Gastroesophageal sphincter (tissue), 3 donors: Measurements from ENCODE around the gene PPP1R1A.

Experiments
- POLR2A ChIP-seq, 2 donors: fragments of 450-650 bp; IDR thresholded peaks; one replicate each; pipeline ENCODE4 v1.6.1; 2017; ENCODE audit warnings: antibody characterized with exemption in 2 of 2, mild to moderate bottlenecking in 2 of 2, moderate library complexity in 1 of 2
- TF ChIP-seq, protein P1 (sequence below), 4 experiments: fragments of 200-600 bp in 2 of 4; fragments of 450-650 bp in 2 of 4; sonication (generic) in 1 of 4; IDR thresholded peaks; one replicate each; pipeline ENCODE4 v1.5.1; 2017 to 2019; ENCODE audit warnings: antibody characterized with exemption in 4 of 4, mild to moderate bottlenecking in 2 of 4, moderate library complexity in 2 of 4

- TF ChIP-seq, protein P1, sequence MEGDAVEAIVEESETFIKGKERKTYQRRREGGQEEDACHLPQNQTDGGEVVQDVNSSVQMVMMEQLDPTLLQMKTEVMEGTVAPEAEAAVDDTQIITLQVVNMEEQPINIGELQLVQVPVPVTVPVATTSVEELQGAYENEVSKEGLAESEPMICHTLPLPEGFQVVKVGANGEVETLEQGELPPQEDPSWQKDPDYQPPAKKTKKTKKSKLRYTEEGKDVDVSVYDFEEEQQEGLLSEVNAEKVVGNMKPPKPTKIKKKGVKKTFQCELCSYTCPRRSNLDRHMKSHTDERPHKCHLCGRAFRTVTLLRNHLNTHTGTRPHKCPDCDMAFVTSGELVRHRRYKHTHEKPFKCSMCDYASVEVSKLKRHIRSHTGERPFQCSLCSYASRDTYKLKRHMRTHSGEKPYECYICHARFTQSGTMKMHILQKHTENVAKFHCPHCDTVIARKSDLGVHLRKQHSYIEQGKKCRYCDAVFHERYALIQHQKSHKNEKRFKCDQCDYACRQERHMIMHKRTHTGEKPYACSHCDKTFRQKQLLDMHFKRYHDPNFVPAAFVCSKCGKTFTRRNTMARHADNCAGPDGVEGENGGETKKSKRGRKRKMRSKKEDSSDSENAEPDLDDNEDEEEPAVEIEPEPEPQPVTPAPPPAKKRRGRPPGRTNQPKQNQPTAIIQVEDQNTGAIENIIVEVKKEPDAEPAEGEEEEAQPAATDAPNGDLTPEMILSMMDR (IDR thresholded peaks at IDR 0.05), result no peak
- no peak for TF ChIP-seq POLR2A (IDR thresholded peaks at IDR 0.05)
These were observed 38.8 kb upstream of the PPP1R1A start for GRCh38 chr12:54627304-54627703.
